Heart left ventricle (tissue), 13 donors: ENCODE data around the gene SIM1.

ENCODE experiments used
- POLR2A ChIP-seq, 2 donors: fragments of 450-650 bp; IDR thresholded peaks; one replicate each; pipeline ENCODE4 v1.6.1; 2017; ENCODE audit warnings: antibody characterized with exemption in 2 of 2, mild to moderate bottlenecking in 2 of 2, moderate library complexity in 2 of 2
- TF ChIP-seq, protein P1 (sequence below), 12 donors: fragments of 200-600 bp; sonication (generic) in 4 of 12; IDR thresholded peaks; one replicate each; pipeline versions ENCODE4 v1.5.0 to v1.8.0; 2018 to 2022; ENCODE audit warnings: antibody characterized with exemption in 12 of 12, mild to moderate bottlenecking in 5 of 12
- donor health status: ischemic (EF 13 %, LVEDD 7.1; RV severe dilation, severe dysfunction).
- donor health status: DM: no; HTN: yes; CAD: no.
- donor health status: DM: no; HTN: no; CAD: no.
- donor health status: ischemic (EF 25% LVEDD 6.9; RV normal size, moderate dysfunction).
- donor health status: ischemic (EF 25% LVEDD 5.7; RV mildly dilated, moderate dysfunction).
- donor health status: ischemic (EF 35%, LVEDD 5.7; RV mildly dilated, moderate dysfunction).
- donor health status: nonischemic (EF 11% LVEDD 7.7; RV severe dilation, severe dysfunction).
- donor health status: DM: yes; HTN: yes; CAD: no.
- donor health status: PGD.
- donor health status: ischemic (EF 29% LVEDD 5.4; RV normal size, mild dysfunction).
- donor health status: nonischemic (EF 23%, LVEDD 6.1; RV moderate dilation, normal function).

DNA sequence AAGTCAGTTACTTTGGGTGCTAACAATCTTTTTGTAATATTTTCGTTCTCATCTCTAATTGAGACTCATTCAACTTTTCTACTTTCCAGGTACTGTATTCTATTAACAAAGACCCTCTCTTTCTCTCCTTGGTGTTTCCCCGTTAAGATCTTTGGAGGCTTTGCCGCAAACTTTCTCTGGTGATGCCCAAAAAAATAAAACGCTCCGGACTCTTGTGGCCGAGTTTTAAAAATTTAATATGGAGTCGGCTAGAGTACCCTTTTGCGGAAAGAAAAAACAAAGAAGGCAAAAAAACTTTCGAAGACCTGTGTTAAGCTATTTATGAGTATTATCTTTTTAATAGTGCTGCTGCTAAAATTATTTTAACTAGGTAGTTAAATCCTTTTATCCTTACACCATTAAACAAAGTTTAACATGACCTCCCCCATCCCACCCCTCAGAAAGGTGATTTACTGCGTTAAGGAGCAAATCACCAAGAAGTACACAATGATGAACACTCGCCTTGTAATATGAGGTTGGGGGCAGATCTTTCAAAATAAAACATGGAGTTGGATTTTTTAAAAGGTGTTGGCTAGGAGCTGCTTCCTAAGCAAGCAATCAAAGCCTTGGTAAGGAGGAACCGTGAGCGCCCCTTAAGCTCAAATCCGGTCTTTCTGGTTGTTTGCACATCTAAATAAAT lies 10.0 kb downstream of the SIM1 start:
- no peak for TF ChIP-seq POLR2A (IDR thresholded peaks at IDR 0.05)
- TF ChIP-seq, protein P1, sequence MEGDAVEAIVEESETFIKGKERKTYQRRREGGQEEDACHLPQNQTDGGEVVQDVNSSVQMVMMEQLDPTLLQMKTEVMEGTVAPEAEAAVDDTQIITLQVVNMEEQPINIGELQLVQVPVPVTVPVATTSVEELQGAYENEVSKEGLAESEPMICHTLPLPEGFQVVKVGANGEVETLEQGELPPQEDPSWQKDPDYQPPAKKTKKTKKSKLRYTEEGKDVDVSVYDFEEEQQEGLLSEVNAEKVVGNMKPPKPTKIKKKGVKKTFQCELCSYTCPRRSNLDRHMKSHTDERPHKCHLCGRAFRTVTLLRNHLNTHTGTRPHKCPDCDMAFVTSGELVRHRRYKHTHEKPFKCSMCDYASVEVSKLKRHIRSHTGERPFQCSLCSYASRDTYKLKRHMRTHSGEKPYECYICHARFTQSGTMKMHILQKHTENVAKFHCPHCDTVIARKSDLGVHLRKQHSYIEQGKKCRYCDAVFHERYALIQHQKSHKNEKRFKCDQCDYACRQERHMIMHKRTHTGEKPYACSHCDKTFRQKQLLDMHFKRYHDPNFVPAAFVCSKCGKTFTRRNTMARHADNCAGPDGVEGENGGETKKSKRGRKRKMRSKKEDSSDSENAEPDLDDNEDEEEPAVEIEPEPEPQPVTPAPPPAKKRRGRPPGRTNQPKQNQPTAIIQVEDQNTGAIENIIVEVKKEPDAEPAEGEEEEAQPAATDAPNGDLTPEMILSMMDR (IDR thresholded peaks at IDR 0.05), result no peak
